Measurements from ENCODE around the gene SRD5A3.
"Not testable (repeated sequence)": the region's sequence is repeated elsewhere in the genome, so short reads cannot be mapped to it uniquely, and the experiment has no call there.

The SRD5A3 gene

DNA sequence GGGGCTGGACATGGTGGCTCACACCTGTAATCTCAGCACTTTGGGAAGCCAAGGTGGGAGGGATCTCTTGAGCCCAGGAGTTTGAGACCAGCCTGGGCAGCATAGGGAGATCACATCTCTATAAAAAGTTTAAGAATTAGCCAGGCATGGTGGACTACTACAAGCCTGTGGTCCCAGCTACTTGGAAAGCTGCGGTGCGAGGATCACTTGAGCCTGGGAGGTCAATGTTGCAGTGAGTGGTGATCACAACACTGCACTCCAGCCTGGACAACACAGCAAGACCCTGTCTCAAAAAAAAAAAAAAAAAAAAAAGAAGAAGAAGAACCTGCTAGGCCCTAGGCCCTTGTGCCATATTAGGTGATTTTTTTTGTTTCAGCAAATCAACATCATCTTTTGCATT is 12.2 kb downstream of the SRD5A3 start:
- peak overlapping the region; percentile 63 for H3K4me2 ChIP-seq (ENCODE audit: low read length)
- no peak for TF ChIP-seq EZH2phosphoT487 (IDR thresholded peaks at IDR 0.05; ENCODE audit: borderline replicate concordance, low read length)
- TF ChIP-seq, protein P1, sequence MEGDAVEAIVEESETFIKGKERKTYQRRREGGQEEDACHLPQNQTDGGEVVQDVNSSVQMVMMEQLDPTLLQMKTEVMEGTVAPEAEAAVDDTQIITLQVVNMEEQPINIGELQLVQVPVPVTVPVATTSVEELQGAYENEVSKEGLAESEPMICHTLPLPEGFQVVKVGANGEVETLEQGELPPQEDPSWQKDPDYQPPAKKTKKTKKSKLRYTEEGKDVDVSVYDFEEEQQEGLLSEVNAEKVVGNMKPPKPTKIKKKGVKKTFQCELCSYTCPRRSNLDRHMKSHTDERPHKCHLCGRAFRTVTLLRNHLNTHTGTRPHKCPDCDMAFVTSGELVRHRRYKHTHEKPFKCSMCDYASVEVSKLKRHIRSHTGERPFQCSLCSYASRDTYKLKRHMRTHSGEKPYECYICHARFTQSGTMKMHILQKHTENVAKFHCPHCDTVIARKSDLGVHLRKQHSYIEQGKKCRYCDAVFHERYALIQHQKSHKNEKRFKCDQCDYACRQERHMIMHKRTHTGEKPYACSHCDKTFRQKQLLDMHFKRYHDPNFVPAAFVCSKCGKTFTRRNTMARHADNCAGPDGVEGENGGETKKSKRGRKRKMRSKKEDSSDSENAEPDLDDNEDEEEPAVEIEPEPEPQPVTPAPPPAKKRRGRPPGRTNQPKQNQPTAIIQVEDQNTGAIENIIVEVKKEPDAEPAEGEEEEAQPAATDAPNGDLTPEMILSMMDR (IDR thresholded peaks at IDR 0.05; ENCODE audit: low read depth, low read length, poor library complexity, severe bottlenecking), result no peak
- no peaks in the 10 kb centered on the region for H4K20me1 ChIP-seq (ENCODE audit: control insufficient read depth, insufficient read depth, low read depth, low read length)
- H3K9me2 ChIP-seq (replicated peaks; ENCODE audit: control insufficient read depth, low read length), result no peaks in the 10 kb centered on the region
- H3K4me3 ChIP-seq (ENCODE audit: low read length), result 0 out of 2 replicates have a peak overlapping the region, but pooled peaks have one; percentile 25
- no peaks in the 10 kb centered on the region for H3K79me2 ChIP-seq (ENCODE audit: control insufficient read depth, low read length)
- H3K9me3 ChIP-seq (ENCODE audit: control insufficient read depth, insufficient read depth, low read length), result no peaks in the 10 kb centered on the region
- no peaks in the 10 kb centered on the region for H3K36me3 ChIP-seq (ENCODE audit: control insufficient read depth, low read length)
- no peaks in the 10 kb centered on the region for H3K27me3 ChIP-seq (ENCODE audit: control insufficient read depth, low read length)
- H3K4me1 ChIP-seq (ENCODE audit: control insufficient read depth, low read length), result peaks cover 14% of the 10 kb centered on the region
- H3K27ac ChIP-seq (ENCODE audit: low read depth, low read length), result no peak overlapping the region
- no peaks in the 10 kb centered on the region for H3F3A ChIP-seq (ENCODE audit: control insufficient read depth, insufficient read depth)

DNA sequence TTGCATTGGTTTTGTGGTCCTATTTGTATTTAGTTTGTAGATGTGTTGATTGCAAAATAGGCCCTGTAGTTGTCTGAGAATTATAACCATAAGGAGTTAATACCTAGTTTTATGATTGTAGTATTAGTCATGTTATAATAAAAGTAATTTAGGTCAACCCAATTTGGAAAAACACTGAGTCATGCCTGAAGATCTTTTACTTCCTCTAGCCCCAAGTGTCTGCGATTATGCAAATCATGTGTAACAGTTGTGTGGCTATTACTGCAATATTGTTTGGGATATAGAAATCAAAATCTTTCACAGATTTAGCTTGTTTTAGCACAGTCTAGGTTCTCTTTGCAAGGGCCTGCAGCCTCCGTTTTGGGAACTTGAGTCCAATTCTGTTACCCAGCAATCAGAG is 12.6 kb downstream of the SRD5A3 start:
- Histone ChIP-seq H3K79me2 (ENCODE audit: control insufficient read depth, low read length) (no peaks in the 10 kb centered on the region), H3K27me3 (ENCODE audit: control insufficient read depth, low read length) (no peaks in the 10 kb centered on the region), H3K4me2 (ENCODE audit: low read length) (peak overlapping the region; percentile 63), H3K9me2 (replicated peaks; ENCODE audit: control insufficient read depth, low read length) (no peaks in the 10 kb centered on the region), H3F3A (ENCODE audit: control insufficient read depth, insufficient read depth) (no peaks in the 10 kb centered on the region), H3K9me3 (ENCODE audit: control insufficient read depth, insufficient read depth, low read length) (no peaks in the 10 kb centered on the region), H3K27ac (ENCODE audit: low read depth, low read length) (no peak overlapping the region), H3K36me3 (ENCODE audit: control insufficient read depth, low read length) (no peaks in the 10 kb centered on the region), H3K4me3 (ENCODE audit: low read length) (peak overlapping the region; percentile 25; the same call in 1 of the 2 replicates), H3K4me1 (ENCODE audit: control insufficient read depth, low read length) (peaks cover 14% of the 10 kb centered on the region), H4K20me1 (ENCODE audit: control insufficient read depth, insufficient read depth, low read depth, low read length) (no peaks in the 10 kb centered on the region)
- TF ChIP-seq EZH2phosphoT487 (IDR thresholded peaks at IDR 0.05; ENCODE audit: borderline replicate concordance, low read length), result no peak
- TF ChIP-seq, protein P1 (IDR thresholded peaks at IDR 0.05; ENCODE audit: low read depth, low read length, poor library complexity, severe bottlenecking), result no peak

DNA sequence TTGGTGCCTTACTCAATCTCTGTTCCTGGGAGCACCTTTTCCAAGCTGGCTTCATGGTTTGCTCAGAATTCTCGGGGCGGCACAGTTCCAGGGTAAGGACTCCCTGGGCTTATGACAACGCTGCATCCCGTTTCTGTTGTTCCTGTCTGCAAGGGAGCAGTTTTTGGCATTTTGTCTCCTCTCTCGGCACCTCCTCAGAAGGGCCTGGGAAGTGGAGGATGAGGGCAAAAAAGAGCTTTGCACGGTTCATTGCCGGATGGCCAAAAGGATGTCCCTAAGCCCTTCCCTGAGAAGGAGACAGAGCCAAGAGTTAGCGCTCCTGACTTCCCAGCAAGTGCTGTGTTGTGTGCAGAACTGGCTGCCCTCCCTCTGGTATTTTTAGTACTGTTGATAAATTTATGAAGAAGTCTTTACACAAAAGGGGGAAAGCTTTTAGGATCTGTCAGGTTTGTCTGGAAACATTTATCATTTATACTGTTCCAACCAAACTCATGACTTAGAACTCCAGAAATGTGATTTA is 13.4 kb downstream of the SRD5A3 start:
- H3F3A ChIP-seq (ENCODE audit: control insufficient read depth, insufficient read depth), result no peaks in the 10 kb centered on the region
- no peak overlapping the region for H3K4me3 ChIP-seq (ENCODE audit: low read length)
- no peaks in the 10 kb centered on the region for H3K9me2 ChIP-seq (replicated peaks; ENCODE audit: control insufficient read depth, low read length)
- H3K4me1 ChIP-seq (ENCODE audit: control insufficient read depth, low read length), result peaks cover 14% of the 10 kb centered on the region
- TF ChIP-seq EZH2phosphoT487 (IDR thresholded peaks at IDR 0.05; ENCODE audit: borderline replicate concordance, low read length), result no peak
- TF ChIP-seq, protein P1 (IDR thresholded peaks at IDR 0.05; ENCODE audit: low read depth, low read length, poor library complexity, severe bottlenecking), result no peak
- peak overlapping the region; percentile 63 for H3K4me2 ChIP-seq (ENCODE audit: low read length)
- no peaks in the 10 kb centered on the region for H3K36me3 ChIP-seq (ENCODE audit: control insufficient read depth, low read length)
- no peaks in the 10 kb centered on the region for H3K79me2 ChIP-seq (ENCODE audit: control insufficient read depth, low read length)
- H3K9me3 ChIP-seq (ENCODE audit: control insufficient read depth, insufficient read depth, low read length), result no peaks in the 10 kb centered on the region
- no peak overlapping the region for H3K27ac ChIP-seq (ENCODE audit: low read depth, low read length)
- no peaks in the 10 kb centered on the region for H3K27me3 ChIP-seq (ENCODE audit: control insufficient read depth, low read length)
- H4K20me1 ChIP-seq (ENCODE audit: control insufficient read depth, insufficient read depth, low read depth, low read length), result no peaks in the 10 kb centered on the region

DNA sequence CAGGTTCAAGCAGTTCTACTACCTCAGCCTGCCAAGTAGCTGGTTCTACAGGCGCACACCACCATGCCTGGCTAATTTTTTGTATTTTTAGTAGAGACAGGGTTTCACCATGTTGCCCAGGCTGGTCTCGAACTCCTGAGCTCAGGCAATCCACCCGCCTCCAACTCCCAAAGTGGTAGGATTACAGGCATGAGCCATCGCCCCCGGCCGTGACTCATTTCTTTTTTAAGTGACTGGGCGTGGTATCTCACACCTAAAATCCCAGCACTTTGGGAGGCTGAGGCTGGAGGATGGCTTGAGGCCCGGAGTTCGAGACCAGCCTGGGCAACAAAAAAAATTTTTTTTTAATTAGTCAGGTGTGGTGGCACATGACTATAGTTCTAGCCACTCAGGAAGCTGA is 16.9 kb downstream of the SRD5A3 start:
- not testable (repeated sequence) for H4K20me1 ChIP-seq (ENCODE audit: control insufficient read depth, insufficient read depth, low read depth, low read length); H3K79me2 ChIP-seq (ENCODE audit: control insufficient read depth, low read length); H3K27me3 ChIP-seq (ENCODE audit: control insufficient read depth, low read length); H3F3A ChIP-seq (ENCODE audit: control insufficient read depth, insufficient read depth); H3K9me3 ChIP-seq (ENCODE audit: control insufficient read depth, insufficient read depth, low read length); H3K4me2 ChIP-seq (ENCODE audit: low read length); H3K27ac ChIP-seq (ENCODE audit: low read depth, low read length); H3K9me2 ChIP-seq (replicated peaks; ENCODE audit: control insufficient read depth, low read length); H3K36me3 ChIP-seq (ENCODE audit: control insufficient read depth, low read length); H3K4me3 ChIP-seq (ENCODE audit: low read length)
- peaks cover 14% of the 10 kb centered on the region for H3K4me1 ChIP-seq (ENCODE audit: control insufficient read depth, low read length)

Data from DOHH2 (cell line).